Trophoblast cell (in vitro differentiated cells and primary cell): ENCODE measurements around the gene STRADA.

Experiments used
- DNase-seq, 2 donors: peaks; one replicate each; pipeline ENCODE4 v3.0.0-alpha.2; 2016
- H2AFZ ChIP-seq: 2 replicates; pipeline ENCODE4 v1.6.1; 2013; ENCODE audit warnings: low read length, moderate library complexity, mild to moderate bottlenecking; ENCODE audit not compliant: insufficient read depth, poor library complexity
- H2AK5ac ChIP-seq: 2 replicates; pipeline ENCODE4 v1.6.1; 2013; ENCODE audit warnings: mild to moderate bottlenecking, low read length
- H2BK120ac ChIP-seq: 2 replicates; pipeline ENCODE4 v1.6.1; 2013; ENCODE audit warnings: low read length, mild to moderate bottlenecking, moderate library complexity; ENCODE audit not compliant: insufficient read depth, poor library complexity
- H2BK12ac ChIP-seq: 2 replicates; pipeline ENCODE4 v1.6.1; 2013; ENCODE audit warnings: mild to moderate bottlenecking, low read length, moderate library complexity
- H2BK5ac ChIP-seq: 2 replicates; pipeline ENCODE4 v1.6.1; 2013; ENCODE audit warnings: low read length, low read depth, moderate library complexity, mild to moderate bottlenecking; ENCODE audit not compliant: poor library complexity
- H3K14ac ChIP-seq: 2 replicates; pipeline ENCODE4 v1.6.1; 2013; ENCODE audit warnings: mild to moderate bottlenecking, low read length
- H3K18ac ChIP-seq: 2 replicates; pipeline ENCODE4 v1.6.1; 2013; ENCODE audit warnings: mild to moderate bottlenecking, low read length
- H3K23ac ChIP-seq: 2 replicates; pipeline ENCODE4 v1.6.1; 2013; ENCODE audit warnings: low read length
- H3K27ac ChIP-seq: 2 replicates; pipeline ENCODE4 v1.5.1; 2013; ENCODE audit warnings: low read depth, mild to moderate bottlenecking, inconsistent platforms, low read length, moderate library complexity
- H3K27me3 ChIP-seq: 2 replicates; pipeline ENCODE4 v1.6.1; 2013; ENCODE audit warnings: inconsistent platforms, mild to moderate bottlenecking, low read length, moderate library complexity; ENCODE audit not compliant: insufficient read depth
- H3K36me3 ChIP-seq, 2 experiments: 1 replicate in 1 of 2; 2 replicates in 1 of 2; pipeline ENCODE4 v1.6.1; 2013; ENCODE audit warnings: low read length in 2 of 2, mild to moderate bottlenecking in 2 of 2, moderate library complexity in 1 of 2; ENCODE audit not compliant: insufficient read depth in 2 of 2, control insufficient read depth in 1 of 2
- H3K4ac ChIP-seq: 2 replicates; pipeline ENCODE4 v1.6.1; 2013; ENCODE audit warnings: low read depth, mild to moderate bottlenecking, low read length, moderate library complexity
- H3K4me1 ChIP-seq, 2 experiments: 1 replicate in 1 of 2; 2 replicates in 1 of 2; pipeline ENCODE4 v1.6.1; 2013; ENCODE audit warnings: low read length in 2 of 2, mild to moderate bottlenecking in 2 of 2, moderate library complexity in 1 of 2; ENCODE audit not compliant: insufficient read depth in 2 of 2, control insufficient read depth in 1 of 2
- H3K4me2 ChIP-seq: 2 replicates; pipeline ENCODE4 v1.6.1; 2013; ENCODE audit warnings: inconsistent platforms, mild to moderate bottlenecking, low read length, moderate library complexity
- H3K4me3 ChIP-seq: 2 replicates; pipeline ENCODE4 v1.5.1; 2013; ENCODE audit warnings: mild to moderate bottlenecking, low read depth, low read length, inconsistent platforms
- H3K79me1 ChIP-seq: one replicate; pipeline ENCODE4 v1.6.1; 2013; ENCODE audit warnings: low read length
- H3K79me2 ChIP-seq: 2 replicates; pipeline ENCODE4 v1.6.1; 2013; ENCODE audit warnings: low read length, mild to moderate bottlenecking; ENCODE audit not compliant: control insufficient read depth, insufficient read depth, poor library complexity
- H3K9ac ChIP-seq: 2 replicates; pipeline ENCODE4 v1.6.1; 2013; ENCODE audit warnings: mild to moderate bottlenecking, low read length
- H3K9me3 ChIP-seq: 2 replicates; pipeline ENCODE4 v1.6.1; 2013; ENCODE audit warnings: low read depth, mild to moderate bottlenecking, control low read depth, inconsistent platforms, low read length; ENCODE audit not compliant: insufficient read depth
- H4K12ac ChIP-seq: 2 replicates; pipeline ENCODE4 v1.6.1; 2013; ENCODE audit warnings: low read depth, mild to moderate bottlenecking, low read length, moderate library complexity
- H4K8ac ChIP-seq: 2 replicates; pipeline ENCODE4 v1.6.1; 2013; ENCODE audit warnings: low read depth, mild to moderate bottlenecking, low read length, moderate library complexity
- H4K91ac ChIP-seq: one replicate; pipeline ENCODE4 v1.6.1; 2013; ENCODE audit warnings: low read depth, mild to moderate bottlenecking, low read length, moderate library complexity
- WGBS: extraction: QIAGEN DNeasy Blood & Tissue Kit; methylation state at CpG from one replicate; pipeline ENCODE4 v1.1.7; 2013; ENCODE audit warnings: missing lambda C conversion rate; ENCODE audit not compliant: insufficient read length, insufficient coverage; ENCODE audit errors: extremely low coverage; 5-methylcytosine and 5-hydroxymethylcytosine counted together

Gene STRADA

GRCh38 chr17:63694229-63694949 lies 47.2 kb downstream of the STRADA start:
- Histone ChIP-seq H3K27me3 (no peaks in the 10 kb centered on the region), H3K23ac (no peak overlapping the region), H3K27ac (no peak overlapping the region), H2BK12ac (no peak overlapping the region), H2AK5ac (no peak overlapping the region), H3K79me1 (no peaks in the 10 kb centered on the region), H3K4me2 (no peak overlapping the region), H3K79me2 (no peaks in the 10 kb centered on the region), H4K8ac (no peak overlapping the region), H3K4me3 (no peak overlapping the region), H3K9me3 (no peaks in the 10 kb centered on the region), H2BK120ac (no peak overlapping the region), H3K4ac (no peak overlapping the region), H3K14ac (no peak overlapping the region), H3K9ac (no peak overlapping the region), H3K36me3 (peaks cover 29 to 37% of the 10 kb centered on the region in 2 experiments), H4K12ac (no peak overlapping the region), H4K91ac (no peak overlapping the region), H3K18ac (no peak overlapping the region), H3K4me1 (peaks cover 3 to 5% of the 10 kb centered on the region in 2 experiments), H2BK5ac (no peak overlapping the region), H2AFZ (no peak overlapping the region)
- DNase-seq = no peak
- WGBS = no CpG with 5 or more reads among the region's 12 CpGs

- no peak for DNase-seq
- Histone ChIP-seq H4K12ac (no peak overlapping the region), H2BK5ac (no peak overlapping the region), H4K8ac (no peak overlapping the region), H3K4me1 (peaks cover 0 to 5% of the 10 kb centered on the region in 2 experiments), H2BK120ac (no peak overlapping the region), H3K79me1 (no peaks in the 10 kb centered on the region), H3K4me3 (no peak overlapping the region), H3K79me2 (no peaks in the 10 kb centered on the region), H4K91ac (no peak overlapping the region), H3K9ac (no peak overlapping the region), H2AK5ac (no peak overlapping the region), H3K4ac (no peak overlapping the region), H3K23ac (no peak overlapping the region), H2BK12ac (no peak overlapping the region), H3K27me3 (no peaks in the 10 kb centered on the region), H3K18ac (no peak overlapping the region), H3K36me3 (peaks cover 36 to 46% of the 10 kb centered on the region in 2 experiments), H3K27ac (no peak overlapping the region), H2AFZ (no peak overlapping the region), H3K9me3 (no peaks in the 10 kb centered on the region), H3K4me2 (no peak overlapping the region), H3K14ac (no peak overlapping the region)
- no CpG with 5 or more reads among the region's 18 CpGs for WGBS
Observed at GRCh38 chr17:63693411-63694113, 48.0 kb downstream of the STRADA start.

GRCh38 chr17:63692195-63692816 lies 49.3 kb downstream of the STRADA start:
- Histone ChIP-seq H2BK12ac (no peak overlapping the region), H3K4ac (no peak overlapping the region), H3K79me1 (no peaks in the 10 kb centered on the region), H4K91ac (no peak overlapping the region), H3K27me3 (no peaks in the 10 kb centered on the region), H3K4me3 (no peak overlapping the region), H3K18ac (no peak overlapping the region), H3K4me2 (no peak overlapping the region), H3K14ac (no peak overlapping the region), H2BK5ac (no peak overlapping the region), H3K23ac (no peak overlapping the region), H4K12ac (no peak overlapping the region), H3K79me2 (no peaks in the 10 kb centered on the region), H3K9me3 (no peaks in the 10 kb centered on the region), H2BK120ac (no peak overlapping the region), H4K8ac (no peak overlapping the region), H2AFZ (no peak overlapping the region), H3K9ac (no peak overlapping the region), H3K36me3 (peaks cover 35 to 42% of the 10 kb centered on the region in 2 experiments), H3K27ac (no peak overlapping the region), H2AK5ac (no peak overlapping the region), H3K4me1 (no peaks in the 10 kb centered on the region)
- no peak for DNase-seq
- no CpG with 5 or more reads among the region's 11 CpGs for WGBS

- Histone ChIP-seq H2AFZ (no peak overlapping the region), H3K4ac (no peak overlapping the region), H3K9me3 (no peaks in the 10 kb centered on the region), H2BK5ac (no peak overlapping the region), H3K23ac (no peak overlapping the region), H2BK12ac (no peak overlapping the region), H3K79me1 (no peaks in the 10 kb centered on the region), H3K14ac (no peak overlapping the region), H4K12ac (no peak overlapping the region), H2BK120ac (no peak overlapping the region), H3K79me2 (no peaks in the 10 kb centered on the region), H4K91ac (no peak overlapping the region), H3K4me1 (no peaks in the 10 kb centered on the region), H3K4me2 (no peak overlapping the region), H2AK5ac (no peak overlapping the region), H3K27ac (no peak overlapping the region), H3K36me3 (peaks cover 32 to 42% of the 10 kb centered on the region in 2 experiments), H3K27me3 (no peaks in the 10 kb centered on the region), H3K4me3 (no peak overlapping the region), H3K18ac (no peak overlapping the region), H4K8ac (no peak overlapping the region), H3K9ac (no peak overlapping the region)
- no peak for DNase-seq
- WGBS = no CpG with 5 or more reads among the region's 14 CpGs
Observed at GRCh38 chr17:63689479-63689878, 52.1 kb downstream of the STRADA start.
